Stimulated activated CD8-positive, alpha-beta memory T cell treated with anti-CD3 and anti-CD28 coated beads, Interleukin-7, amount 100 ng/mL, for 4 hours (primary cell): ENCODE data around the gene HSD11B1.
A peak's percentile ranks its signal among the peaks of the same experiment; 100 is the strongest.
"Not testable (repeated sequence)": the region's sequence is repeated elsewhere in the genome, so short reads cannot be mapped to it uniquely, and the experiment has no call there.

ENCODE experiments used
- DNase-seq, 2 donors: peaks; one replicate each; pipeline ENCODE4 v3.0.0-alpha.2; 2020; ENCODE audit warnings: low read depth in 2 of 2

HSD11B1 gene

DNA sequence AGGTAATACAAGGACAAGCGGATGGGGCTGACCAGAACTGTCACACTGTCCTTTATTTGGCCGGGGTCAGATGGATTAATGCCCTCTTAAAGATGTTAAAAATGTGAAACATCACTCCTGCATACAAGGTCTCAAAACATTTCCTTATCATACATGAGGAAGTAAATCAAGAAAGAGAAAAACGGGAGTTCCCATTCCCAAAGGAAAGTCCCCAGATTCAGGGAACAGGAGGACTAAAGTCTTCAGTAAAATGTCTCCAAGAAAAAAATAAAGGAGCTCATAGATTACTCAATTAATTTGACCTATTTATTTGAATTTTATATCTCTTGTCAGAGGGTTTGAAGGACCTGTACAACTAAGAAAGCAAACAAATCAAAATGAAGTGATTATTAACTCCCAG, 13.4 kb upstream of the HSD11B1 start:
- no peak for DNase-seq

DNA sequence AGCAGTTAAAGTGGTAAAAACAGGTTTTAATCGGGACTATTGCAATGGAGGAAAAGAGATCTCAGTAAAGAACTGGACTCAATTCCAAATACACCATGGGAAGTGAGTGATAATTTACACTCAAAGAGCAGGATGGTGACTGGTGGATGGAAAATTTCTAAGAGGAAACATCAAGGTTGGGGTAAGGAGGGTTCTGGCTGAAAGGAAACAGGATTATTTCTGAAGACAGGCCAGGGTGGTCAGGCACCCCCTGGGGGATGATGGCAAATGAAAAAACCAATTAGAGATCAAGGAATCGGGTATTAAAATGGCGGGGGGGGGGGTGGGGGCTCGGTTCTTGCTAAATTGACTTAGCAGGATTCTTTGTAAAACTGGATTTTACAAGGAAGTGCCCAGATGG, 12.3 kb upstream of the HSD11B1 start:
- no peak for DNase-seq

DNA sequence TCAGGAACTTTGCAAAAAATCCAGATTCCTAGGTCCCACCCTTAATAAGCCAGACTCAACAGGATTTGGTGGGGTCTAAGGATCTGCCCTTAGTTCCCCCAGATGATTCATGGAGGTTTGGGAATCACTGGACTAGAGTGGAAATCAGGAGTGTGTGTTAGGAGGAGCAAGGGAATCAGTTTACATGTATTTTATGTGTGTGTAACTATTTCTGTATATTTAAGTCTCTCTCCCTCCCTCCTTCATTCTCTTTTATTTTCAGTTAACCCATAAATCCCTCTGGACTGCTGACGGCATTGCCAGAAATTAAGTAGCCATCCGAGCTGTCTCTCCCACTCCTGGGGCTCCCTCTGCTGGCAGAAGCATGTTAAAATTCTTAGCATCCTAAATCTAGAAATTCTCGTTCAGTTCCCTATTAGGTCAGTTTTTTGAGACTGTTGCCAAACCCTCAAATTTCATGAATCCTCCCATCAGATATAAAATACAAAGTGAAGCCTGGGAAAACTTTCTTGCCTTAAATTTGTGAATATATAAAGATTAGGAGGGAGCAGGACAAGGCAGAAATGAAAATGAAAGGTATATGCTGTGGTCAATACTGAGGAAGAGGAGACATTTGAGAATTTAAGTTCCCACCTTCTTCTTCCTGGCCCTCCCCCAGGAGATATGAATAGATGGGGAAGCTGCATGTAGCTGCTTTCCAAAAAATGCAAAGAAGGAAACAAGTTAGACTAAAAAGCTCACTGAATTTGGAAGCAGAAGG, 11.7 kb upstream of the HSD11B1 start:
- peak; percentile 36 to 39 for DNase-seq

DNA sequence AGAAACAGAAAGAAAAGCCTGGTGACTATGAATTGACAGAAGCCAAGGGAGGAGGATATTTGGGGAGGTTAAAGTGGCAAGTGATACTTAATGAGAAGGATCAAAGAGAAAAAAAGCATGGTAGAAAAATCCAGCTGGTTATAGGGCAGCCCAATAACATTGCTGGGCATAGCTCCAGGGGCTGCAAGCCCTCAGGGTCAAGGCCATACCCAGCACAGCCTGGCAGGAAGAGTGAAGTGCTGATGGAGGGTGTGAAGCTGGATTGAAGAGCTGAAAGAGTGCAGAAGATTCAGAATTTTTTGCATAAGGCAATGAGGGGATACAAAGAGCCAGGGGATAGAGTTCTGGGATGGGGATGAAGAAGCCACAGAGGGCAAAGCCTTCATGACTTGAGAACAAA, 8.0 kb upstream of the HSD11B1 start:
- no peak for DNase-seq

DNA sequence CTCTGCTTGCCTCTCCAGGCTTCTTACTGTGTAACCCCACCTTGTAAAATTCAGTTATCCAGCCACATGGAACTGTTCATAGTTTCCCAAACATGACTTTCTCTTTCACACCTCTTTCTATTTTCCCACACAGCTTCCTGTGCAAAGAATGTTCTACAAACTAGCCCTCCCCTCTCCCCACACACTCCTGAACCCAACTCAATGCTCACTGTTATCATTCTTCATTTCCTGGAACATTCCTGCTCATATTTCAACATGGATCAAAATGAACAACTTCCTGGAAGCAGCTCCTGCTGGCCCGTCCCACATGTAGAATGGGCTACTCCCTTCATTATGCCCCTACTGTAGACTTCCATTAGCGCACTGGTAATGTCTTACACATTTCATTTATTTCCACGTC, 7.5 kb upstream of the HSD11B1 start:
- no peak for DNase-seq

DNA sequence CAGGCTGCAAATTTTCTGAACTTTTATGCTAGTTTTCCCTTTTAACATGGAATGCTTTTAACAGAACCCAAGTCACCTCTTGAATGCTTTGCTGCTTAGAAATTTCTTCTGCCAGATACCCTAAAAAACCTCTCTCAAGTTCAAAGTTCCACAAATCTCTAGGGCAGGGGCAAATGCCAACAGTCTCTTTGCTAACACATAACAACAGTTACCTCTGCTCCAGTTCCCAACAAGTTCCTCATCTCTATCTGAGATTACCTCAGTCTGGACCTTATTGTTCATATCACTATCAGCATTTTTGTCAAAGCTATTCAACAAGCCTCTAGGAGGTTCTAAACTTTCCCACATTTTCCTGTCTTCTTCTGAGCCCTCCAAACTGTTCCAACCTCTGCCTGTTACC, 4.0 kb upstream of the HSD11B1 start:
- not testable (repeated sequence) for DNase-seq

DNA sequence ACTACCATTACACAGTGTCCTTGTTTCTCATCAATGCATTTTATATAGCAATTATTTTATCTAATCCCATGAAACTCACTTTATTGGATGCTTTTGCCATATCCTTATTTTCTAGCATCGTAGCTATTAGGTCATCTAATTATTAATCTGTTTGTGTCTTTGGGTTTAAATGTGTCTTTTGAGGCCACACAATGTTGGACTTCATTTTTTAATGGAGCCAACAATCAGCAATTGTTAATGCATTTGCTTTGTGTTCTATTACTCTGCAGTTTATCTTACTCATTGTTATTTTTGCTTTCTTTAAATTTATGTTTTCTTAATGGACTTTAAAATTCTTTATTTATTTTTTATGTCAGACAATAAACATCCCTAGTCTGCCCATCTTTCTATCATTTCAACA, 1.8 kb upstream of the HSD11B1 start:
- DNase-seq: no peak

DNA sequence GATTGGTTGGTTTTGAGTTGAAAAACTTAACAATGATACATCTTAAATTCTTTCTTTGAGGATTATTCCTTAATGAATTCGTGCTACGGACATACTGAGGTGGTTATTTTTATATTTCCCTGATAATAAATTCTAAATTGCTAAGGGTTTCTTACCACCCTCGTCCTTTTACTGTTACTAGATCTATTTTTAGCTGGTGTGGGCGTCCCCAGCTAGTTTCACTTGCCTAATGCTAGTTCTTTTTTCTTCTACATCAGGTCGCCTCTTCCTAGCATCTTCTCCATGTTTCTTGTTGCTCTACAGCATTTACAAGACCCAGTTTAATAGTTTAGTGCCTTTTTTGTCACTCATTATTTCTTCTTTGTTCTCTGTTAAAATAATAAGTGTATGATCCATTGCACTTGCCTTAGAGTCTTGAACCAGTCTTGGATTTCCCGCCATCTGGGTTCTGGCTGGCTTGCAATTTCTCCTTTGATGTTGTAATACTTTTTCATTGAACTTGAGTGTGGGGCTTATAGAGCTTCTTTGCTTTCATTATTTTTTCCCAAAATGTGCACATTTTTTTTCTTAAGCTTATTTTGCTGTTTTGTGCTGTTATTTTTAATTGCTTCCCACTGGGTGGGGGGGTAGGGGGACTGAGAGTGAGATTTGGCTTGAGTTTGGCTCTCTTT, 677 bp upstream of the HSD11B1 start:
- no peak for DNase-seq

DNA sequence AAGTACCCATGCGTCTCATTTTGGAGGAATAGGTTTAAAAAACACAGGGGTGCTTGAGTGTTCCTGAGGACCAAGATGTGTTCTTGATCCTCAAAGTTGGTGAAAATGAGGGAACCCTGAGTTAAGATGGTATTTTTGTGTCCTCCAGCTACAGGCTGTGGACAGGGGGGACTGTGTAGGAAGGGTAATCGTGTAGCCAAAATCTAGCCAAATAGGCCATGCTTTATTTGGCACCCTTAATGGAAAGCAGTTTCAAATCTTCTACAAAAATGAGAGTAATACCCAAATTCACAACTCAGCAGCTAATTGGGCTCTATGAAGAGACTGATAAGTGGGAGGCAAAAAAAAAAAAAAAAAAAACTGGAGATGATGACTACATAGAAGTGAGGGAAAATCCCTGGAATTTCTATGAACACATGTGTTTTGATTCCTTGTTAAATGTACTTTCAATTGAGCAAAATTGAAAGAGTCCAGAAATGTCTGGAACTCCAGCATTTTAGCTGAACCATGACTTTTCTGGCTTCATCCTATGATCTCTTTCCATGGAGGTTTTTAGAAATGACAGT, 470 bp downstream of the HSD11B1 start:
- DNase-seq: no peak

DNA sequence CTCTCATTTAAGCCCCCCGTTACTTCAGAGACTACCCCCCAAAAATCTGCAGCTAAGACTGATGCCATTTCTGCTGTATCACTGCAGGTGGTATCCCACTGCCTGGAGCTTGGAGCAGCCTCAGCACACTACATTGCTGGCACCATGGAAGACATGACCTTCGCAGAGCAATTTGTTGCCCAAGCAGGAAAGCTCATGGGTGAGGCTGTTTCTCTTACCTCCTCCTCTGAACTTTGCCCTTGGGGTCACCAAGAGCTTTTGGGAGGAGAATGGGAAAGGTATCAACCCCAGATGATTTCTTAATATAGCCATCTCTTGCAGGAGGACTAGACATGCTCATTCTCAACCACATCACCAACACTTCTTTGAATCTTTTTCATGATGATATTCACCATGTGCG, 2.0 kb downstream of the HSD11B1 start:
- DNase-seq: no peak

DNA sequence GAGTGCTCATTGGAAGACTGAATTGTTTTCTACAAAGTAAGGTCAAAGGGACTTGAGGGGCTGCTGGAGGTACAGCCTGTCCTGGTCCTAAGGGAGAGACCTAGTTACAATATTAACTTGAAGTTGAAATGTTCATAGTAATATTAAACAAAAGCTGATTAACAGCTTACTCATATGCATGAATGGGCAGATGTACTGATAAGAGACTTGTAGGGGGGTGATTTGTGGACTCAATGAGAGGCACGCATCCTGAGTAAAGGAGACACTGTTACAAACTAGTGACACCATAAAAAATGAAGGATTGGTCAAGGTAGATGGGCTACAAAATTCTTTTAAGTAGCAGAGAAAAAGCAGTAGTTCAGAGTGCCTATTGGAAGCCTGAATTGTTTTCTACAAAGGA, 2.7 kb downstream of the HSD11B1 start:
- no peak for DNase-seq

DNA sequence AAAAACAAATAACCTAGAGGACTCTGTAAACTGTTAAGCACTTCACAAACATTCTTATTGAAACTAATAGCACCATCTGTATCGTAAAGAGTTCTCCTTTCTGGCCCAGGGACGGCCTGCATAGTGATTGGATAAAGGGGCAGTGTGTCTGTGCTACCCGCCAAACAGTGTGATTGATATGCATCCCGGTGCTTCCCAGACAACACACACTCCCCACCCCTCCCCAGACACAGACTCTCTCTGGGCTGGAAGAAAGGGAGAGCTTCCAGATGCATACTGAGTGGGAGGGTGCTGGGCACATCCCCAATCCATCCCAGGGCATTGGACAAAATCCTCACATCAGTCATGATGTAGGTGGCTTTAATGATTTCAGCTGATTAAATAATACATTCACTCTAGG, 3.7 kb downstream of the HSD11B1 start:
- no peak for DNase-seq

DNA sequence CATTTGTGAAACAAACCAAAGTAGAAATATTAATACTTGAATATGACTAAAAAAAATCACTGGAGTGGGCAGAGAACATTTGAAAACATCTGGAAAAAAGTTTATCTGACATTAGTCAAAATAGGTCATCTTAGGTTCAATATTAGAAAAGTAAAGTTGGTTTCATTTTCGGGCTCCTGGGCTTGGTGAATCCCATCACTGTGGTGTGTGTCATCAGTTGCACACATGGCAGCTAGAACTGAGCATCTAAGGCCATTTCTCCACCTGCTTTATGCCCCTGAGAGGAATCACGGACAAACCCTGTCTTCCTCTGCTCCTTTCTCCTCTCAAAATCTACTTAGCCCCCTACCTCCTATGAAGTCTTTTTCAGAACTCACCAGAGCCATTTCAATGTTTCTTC, 5.4 kb downstream of the HSD11B1 start:
- no peak for DNase-seq

DNA sequence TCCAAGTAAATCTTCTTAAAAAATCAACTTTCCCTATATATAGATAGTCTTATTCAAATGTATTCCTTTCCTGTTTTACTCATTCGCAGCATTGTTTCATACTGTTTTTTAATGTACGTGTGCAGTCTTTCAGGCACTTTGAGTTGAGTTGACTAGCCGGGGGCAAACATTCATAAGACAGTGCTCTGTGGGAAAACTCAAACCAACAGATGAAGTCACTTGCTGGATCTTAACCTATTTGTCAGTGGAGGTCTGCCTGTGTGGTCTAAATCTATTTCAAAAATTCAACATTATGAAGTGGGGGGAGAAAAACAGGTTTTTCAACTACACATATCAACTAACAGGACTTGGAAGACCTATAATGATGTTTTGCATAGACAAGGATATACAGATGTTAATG, 6.2 kb downstream of the HSD11B1 start:
- no peak for DNase-seq

DNA sequence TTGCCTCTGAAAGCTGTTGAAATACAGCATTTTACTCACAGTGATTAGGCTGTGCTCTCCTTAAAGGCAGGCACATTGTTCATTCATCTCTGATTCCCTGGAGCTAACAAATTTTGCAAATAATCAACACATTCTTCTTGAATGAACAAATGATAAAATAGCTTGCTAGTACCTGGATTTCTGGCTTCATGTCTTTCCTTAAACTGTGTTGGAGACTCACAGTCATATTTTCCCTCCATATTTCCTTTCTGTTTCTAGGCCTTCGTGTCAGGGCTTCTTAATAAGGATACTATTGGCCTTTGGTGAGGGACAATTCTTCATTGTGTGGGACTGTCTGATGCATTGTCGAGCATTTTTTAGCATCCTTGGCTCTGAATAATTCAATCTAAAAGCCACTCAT, 9.7 kb downstream of the HSD11B1 start:
- no peak for DNase-seq

DNA sequence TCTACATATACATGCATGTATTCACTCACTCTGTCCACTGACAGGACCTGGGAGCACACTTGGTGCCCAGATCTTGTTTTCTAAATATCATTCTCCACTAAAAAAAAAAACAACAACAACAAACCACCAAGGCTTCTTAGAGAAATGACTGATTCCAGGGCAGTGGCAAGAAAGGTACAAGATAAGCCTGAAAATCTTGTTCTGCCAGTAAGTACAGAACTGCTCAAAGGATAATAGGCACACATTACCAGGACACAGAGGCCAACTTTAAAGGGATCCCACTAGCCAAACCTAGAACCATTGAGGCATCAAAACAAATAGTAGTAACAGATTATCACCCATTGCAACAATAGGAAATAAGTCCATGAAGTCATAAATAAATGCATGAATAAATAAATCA, 10.7 kb downstream of the HSD11B1 start:
- no peak for DNase-seq

DNA sequence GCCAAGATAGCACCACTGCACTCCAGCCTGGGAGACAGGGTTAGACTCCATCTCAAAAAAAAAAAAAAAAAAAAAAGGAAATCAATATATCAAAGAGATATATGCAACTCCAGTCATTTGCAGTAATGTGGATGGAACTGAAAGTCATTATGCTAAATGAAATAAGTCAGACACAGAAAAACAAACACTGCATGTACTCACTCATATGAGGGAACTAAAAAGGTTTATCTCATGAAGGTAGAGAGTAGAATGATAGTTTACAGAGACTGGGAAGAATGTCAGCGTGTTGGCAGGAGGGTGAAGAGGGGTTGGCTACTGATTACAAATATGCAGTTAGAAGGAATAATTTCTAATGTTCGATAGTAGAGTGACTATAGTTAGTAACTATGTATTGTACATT, 13.2 kb downstream of the HSD11B1 start:
- DNase-seq: no peak

DNA sequence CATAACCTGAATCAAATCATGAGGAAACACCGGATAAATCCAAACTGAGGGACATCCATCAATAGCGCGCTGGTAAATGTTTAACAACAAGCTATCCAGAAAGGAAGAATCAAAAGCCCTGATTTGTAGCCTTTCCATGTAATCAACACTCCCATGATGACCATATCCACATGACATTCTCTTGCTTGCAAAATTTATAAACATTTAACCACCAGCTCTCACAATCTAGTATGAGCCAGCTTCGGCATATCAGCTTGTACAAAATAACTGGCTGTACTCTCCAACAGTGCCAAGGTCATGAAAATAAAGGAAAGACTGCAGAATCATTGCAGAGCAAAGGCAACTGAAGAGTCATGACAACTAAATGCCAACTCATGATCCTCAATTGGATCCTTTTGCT, 15.7 kb downstream of the HSD11B1 start:
- no peak for DNase-seq

DNA sequence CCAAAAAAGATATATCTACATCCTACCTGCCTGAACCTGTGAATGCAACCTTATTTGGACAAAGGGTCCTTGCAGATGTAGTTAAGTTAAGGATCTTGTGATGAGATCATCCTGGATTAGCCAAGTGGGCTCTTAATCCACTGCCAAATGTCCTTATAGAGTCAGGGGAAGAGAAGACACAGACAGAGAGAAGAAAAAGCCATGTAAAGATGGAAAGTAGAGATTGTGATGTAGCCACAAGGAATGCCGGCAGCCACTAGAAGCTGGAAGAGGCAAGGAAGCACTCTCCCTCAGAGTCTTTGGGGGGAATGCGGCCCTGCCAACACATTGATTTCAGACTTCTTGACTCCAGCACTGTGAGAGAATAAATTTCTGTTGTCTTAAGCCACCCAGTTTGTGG, 16.2 kb downstream of the HSD11B1 start:
- no peak for DNase-seq

DNA sequence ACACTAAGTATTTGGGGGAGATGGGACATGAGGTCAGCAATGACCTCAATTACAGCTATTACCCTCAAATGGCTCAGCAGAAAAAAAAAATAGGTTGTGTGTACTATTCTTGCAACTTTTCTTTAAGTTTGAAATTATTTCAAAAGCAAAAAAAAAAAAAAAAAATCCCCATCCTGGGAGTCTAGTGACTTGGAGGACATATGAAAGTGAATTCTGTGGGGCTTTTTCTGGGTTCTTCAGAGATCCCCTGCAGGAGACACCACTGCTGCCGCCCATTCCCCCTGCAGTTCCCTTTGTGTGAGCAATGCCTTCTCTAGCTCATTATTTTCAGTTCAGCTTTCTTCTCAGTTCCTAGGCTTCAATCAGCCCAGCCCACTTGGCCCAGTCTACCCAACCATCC, 16.7 kb downstream of the HSD11B1 start:
- DNase-seq: no peak

DNA sequence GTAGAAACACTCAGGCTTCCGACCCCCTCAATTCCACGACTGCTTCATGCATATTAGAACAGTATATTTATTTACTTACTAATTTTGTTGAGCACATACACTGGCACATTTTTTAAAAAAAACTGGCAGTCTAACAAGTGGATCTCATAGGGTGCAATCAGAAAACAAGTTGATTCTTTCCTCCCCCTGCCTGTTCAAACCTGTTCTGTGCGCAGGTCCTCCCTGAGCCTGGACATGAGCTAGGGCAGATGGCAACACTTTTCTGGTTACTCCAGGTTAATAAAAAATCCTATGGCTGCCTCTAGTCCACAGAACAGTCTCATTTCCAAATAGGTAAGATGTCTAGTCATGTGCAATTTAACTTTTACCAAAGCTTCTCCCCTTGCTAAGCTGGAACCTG, 18.6 kb downstream of the HSD11B1 start:
- DNase-seq: no peak

DNA sequence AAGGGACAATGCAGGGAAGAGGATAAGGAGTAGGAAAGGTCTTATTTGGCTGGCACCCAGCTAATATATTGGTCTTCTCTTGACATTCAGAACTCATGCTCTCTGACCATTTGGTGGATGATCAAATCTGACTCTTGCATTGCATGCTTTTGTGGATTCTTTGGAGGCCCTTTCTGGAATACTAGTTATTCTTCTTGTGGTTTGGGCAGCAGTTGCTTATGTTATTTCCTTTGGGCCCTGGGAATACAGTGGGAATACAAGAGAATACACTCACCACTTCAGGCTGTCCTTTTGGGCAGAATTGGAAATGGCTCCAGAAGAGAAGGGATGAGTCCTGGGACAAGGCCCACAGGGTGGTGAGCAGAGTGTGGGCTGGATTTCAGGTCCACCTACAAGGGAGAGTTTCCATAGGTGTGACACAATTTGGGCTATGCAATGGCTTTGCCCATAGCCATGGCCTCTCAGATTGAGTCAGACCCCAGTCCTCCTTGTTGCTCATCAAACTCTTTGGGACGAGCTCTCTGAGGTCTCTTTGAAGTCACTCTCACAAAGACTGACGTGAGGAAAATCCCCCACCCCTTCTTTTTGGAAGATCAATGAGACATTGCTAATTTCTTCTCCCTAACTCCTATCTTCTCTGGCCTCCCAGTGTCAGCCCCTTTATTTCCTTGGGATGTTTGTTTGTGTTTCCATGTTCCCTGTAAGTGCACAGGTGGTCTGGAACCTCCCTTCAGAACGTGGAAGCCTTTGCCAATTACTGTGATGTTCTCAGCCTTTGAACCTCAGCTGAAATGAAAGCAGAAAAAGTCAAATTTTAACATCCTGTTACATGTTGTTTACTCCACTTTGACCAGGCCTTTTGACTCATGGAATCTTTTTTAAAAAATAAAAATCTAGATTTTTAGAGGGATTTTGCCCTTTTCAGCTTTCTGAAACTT, 19.4 kb downstream of the HSD11B1 start:
- DNase-seq: no peak
